ENCODE measurements around the gene DLX3. TPM values are rescaled to one million over a fixed set of nuclear protein-coding genes. Genes with fewer than 3 reads are reported as not detected.
A peak's percentile ranks its signal among the peaks of the same experiment; 100 is the strongest.

Gene DLX3
- polyA plus RNA-seq, 1 donor from 2014 or later = not detected

DNA sequence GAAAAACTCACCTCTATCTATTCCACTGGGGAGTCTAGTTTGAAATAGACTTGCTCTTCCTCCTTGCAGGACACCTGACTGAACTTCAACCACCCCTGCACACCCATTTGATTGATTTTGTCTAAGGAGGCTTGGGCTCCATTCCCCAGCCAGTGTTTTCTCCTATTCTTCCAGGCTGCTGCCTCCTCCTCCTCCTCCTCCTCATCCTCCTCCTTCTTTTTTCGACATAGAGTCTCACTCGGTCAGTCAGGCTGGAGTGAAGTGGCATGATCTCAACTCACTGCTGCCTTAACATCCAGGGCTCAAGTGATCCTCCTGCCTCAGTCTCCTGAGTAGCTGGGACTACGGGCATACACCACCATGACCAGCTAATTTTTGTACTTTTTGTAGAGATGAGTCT lies 27.8 kb downstream of the DLX3 start (continued):
- TF ChIP-seq, protein P1, sequence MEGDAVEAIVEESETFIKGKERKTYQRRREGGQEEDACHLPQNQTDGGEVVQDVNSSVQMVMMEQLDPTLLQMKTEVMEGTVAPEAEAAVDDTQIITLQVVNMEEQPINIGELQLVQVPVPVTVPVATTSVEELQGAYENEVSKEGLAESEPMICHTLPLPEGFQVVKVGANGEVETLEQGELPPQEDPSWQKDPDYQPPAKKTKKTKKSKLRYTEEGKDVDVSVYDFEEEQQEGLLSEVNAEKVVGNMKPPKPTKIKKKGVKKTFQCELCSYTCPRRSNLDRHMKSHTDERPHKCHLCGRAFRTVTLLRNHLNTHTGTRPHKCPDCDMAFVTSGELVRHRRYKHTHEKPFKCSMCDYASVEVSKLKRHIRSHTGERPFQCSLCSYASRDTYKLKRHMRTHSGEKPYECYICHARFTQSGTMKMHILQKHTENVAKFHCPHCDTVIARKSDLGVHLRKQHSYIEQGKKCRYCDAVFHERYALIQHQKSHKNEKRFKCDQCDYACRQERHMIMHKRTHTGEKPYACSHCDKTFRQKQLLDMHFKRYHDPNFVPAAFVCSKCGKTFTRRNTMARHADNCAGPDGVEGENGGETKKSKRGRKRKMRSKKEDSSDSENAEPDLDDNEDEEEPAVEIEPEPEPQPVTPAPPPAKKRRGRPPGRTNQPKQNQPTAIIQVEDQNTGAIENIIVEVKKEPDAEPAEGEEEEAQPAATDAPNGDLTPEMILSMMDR (IDR thresholded peaks at IDR 0.05; ENCODE audit: poor library complexity, severe bottlenecking) = no peak
- TF ChIP-seq EP300 (conservative IDR thresholded peaks at IDR 0.05; ENCODE audit: poor library complexity, severe bottlenecking) = no peak

DNA sequence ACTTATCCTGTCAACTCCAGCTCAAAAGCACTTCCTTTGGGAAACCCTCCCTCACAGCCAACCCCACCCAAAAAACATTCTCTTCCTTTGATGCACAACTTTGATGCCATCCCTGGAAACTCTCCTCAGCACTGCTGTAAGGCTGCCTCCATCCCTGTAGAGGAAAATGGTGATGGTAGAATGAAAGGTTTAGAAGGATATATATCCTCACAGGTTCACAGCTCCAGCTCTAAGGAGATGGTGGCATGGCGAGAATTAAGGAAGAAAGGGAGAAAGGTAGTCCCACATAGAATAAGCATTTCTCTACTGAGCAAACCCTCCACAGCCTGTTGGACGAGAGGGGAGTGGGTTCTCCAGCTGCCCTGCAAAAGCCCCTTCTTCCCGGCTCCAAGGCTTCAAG lies 28.3 kb downstream of the DLX3 start:
- peaks cover 97% of the 10 kb centered on the region for H3K27me3 ChIP-seq (ENCODE audit: insufficient read depth, low read depth, low read length)
- no peaks in the 10 kb centered on the region for H4K20me1 ChIP-seq (ENCODE audit: insufficient read depth)
- no peaks in the 10 kb centered on the region for H3K9me3 ChIP-seq (ENCODE audit: low read length)
- H3K9me2 ChIP-seq (ENCODE audit: insufficient read depth, low read length) = no peaks in the 10 kb centered on the region
- no peaks in the 10 kb centered on the region for H3K79me2 ChIP-seq (replicated peaks; ENCODE audit: insufficient read depth, low read length)
- no peaks in the 10 kb centered on the region for H3F3A ChIP-seq (ENCODE audit: insufficient read depth, low read length, poor library complexity, severe bottlenecking)
- H3K4me3 ChIP-seq (ENCODE audit: low read length) = no peak overlapping the region
- no peaks in the 10 kb centered on the region for H3K36me3 ChIP-seq (ENCODE audit: insufficient read depth, low read length)
- H3K27ac ChIP-seq (ENCODE audit: low read length) = no peak overlapping the region
- no peak overlapping the region for H3K9ac ChIP-seq (ENCODE audit: low read length)
- no peak overlapping the region for H2AFZ ChIP-seq (ENCODE audit: low read depth, low read length)
- TF ChIP-seq, protein P1 (IDR thresholded peaks at IDR 0.05; ENCODE audit: poor library complexity, severe bottlenecking) = no peak
- TF ChIP-seq POLR2AphosphoS5 (IDR thresholded peaks at IDR 0.05) (no peak), TAF1 (IDR thresholded peaks at IDR 0.05; ENCODE audit: low read depth) (no peak), SMC3 (conservative IDR thresholded peaks at IDR 0.05; ENCODE audit: poor library complexity) (no peak), RAD21 (conservative IDR thresholded peaks at IDR 0.05) (no peak), EP300 (conservative IDR thresholded peaks at IDR 0.05; ENCODE audit: poor library complexity, severe bottlenecking) (no peak), EZH2 (IDR thresholded peaks at IDR 0.05; ENCODE audit: borderline replicate concordance, insufficient read depth, low read length, poor library complexity, severe bottlenecking) (no peak), MXI1 (conservative IDR thresholded peaks at IDR 0.05; ENCODE audit: poor library complexity, severe bottlenecking) (no peak)
- TF ChIP-seq, protein P2, sequence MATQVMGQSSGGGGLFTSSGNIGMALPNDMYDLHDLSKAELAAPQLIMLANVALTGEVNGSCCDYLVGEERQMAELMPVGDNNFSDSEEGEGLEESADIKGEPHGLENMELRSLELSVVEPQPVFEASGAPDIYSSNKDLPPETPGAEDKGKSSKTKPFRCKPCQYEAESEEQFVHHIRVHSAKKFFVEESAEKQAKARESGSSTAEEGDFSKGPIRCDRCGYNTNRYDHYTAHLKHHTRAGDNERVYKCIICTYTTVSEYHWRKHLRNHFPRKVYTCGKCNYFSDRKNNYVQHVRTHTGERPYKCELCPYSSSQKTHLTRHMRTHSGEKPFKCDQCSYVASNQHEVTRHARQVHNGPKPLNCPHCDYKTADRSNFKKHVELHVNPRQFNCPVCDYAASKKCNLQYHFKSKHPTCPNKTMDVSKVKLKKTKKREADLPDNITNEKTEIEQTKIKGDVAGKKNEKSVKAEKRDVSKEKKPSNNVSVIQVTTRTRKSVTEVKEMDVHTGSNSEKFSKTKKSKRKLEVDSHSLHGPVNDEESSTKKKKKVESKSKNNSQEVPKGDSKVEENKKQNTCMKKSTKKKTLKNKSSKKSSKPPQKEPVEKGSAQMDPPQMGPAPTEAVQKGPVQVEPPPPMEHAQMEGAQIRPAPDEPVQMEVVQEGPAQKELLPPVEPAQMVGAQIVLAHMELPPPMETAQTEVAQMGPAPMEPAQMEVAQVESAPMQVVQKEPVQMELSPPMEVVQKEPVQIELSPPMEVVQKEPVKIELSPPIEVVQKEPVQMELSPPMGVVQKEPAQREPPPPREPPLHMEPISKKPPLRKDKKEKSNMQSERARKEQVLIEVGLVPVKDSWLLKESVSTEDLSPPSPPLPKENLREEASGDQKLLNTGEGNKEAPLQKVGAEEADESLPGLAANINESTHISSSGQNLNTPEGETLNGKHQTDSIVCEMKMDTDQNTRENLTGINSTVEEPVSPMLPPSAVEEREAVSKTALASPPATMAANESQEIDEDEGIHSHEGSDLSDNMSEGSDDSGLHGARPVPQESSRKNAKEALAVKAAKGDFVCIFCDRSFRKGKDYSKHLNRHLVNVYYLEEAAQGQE (IDR thresholded peaks at IDR 0.05; ENCODE audit: borderline replicate concordance) = no peak
- H3K4me2 ChIP-seq (ENCODE audit: low read length) = no peak overlapping the region

DNA sequence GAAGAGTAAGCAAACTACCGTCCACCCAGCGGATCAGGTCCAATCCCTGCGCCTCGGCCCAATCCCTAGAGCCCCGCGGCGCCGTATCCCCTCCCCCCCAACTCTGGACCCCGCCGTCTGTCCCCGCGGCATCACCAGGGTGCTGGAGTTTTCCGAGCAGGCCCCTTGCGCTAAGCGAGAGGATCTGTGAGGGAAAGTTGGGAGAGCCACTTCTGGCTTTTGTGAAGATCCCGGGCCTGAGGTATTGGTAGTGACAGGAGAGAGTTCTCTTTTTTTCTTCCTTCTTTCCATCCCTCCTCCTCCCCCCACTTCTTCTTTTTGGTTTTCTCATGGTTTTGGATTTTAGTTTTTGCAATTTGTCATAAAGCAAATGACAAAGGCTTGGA lies 29.5 kb downstream of the DLX3 start:
- Histone ChIP-seq H3K4me2 (ENCODE audit: low read length) (no peak overlapping the region), H3K36me3 (ENCODE audit: insufficient read depth, low read length) (no peaks in the 10 kb centered on the region), H3K79me2 (replicated peaks; ENCODE audit: insufficient read depth, low read length) (no peaks in the 10 kb centered on the region), H3F3A (ENCODE audit: insufficient read depth, low read length, poor library complexity, severe bottlenecking) (no peaks in the 10 kb centered on the region), H2AFZ (ENCODE audit: low read depth, low read length) (no peak overlapping the region), H3K27ac (ENCODE audit: low read length) (no peak overlapping the region), H3K9me3 (ENCODE audit: low read length) (no peaks in the 10 kb centered on the region), H4K20me1 (ENCODE audit: insufficient read depth) (no peaks in the 10 kb centered on the region), H3K9ac (ENCODE audit: low read length) (no peak overlapping the region), H3K4me3 (ENCODE audit: low read length) (peak overlapping the region; percentile 24), H3K27me3 (ENCODE audit: insufficient read depth, low read depth, low read length) (peaks cover 88% of the 10 kb centered on the region), H3K9me2 (ENCODE audit: insufficient read depth, low read length) (no peaks in the 10 kb centered on the region)
- no peak for TF ChIP-seq POLR2AphosphoS5 (IDR thresholded peaks at IDR 0.05)
- no peak for TF ChIP-seq EZH2 (IDR thresholded peaks at IDR 0.05; ENCODE audit: borderline replicate concordance, insufficient read depth, low read length, poor library complexity, severe bottlenecking)
- TF ChIP-seq SMC3 (conservative IDR thresholded peaks at IDR 0.05; ENCODE audit: poor library complexity) = no peak
- TF ChIP-seq MXI1 (conservative IDR thresholded peaks at IDR 0.05; ENCODE audit: poor library complexity, severe bottlenecking) = no peak
- TF ChIP-seq, protein P1 (IDR thresholded peaks at IDR 0.05; ENCODE audit: poor library complexity, severe bottlenecking) = no peak
- no peak for TF ChIP-seq EP300 (conservative IDR thresholded peaks at IDR 0.05; ENCODE audit: poor library complexity, severe bottlenecking)
- no peak for TF ChIP-seq RAD21 (conservative IDR thresholded peaks at IDR 0.05)
- TF ChIP-seq TAF1 (IDR thresholded peaks at IDR 0.05; ENCODE audit: low read depth) = no peak
- TF ChIP-seq, protein P2 (IDR thresholded peaks at IDR 0.05; ENCODE audit: borderline replicate concordance) = no peak

All from neural cell (in vitro differentiated cells).